Effector memory CD8-positive, alpha-beta T cell (primary cell): Measurements from ENCODE around the gene CBLB.

Experiments
- ATAC-seq: fragments of 150-1000 bp; cut with Tn5 transposase; replicated peaks from 2 replicates; pipeline ENCODE4 v1.10.0; 2021; ENCODE audit warnings: mild to moderate bottlenecking, moderate library complexity
- DNase-seq, 3 experiments: peaks; one replicate each; pipeline ENCODE4 v3.0.0; 2021
- H3K27ac Mint-ChIP-seq, 2 donors: one replicate each; pipeline ENCODE4 v1.8.0; 2022; ENCODE audit warnings: mild to moderate bottlenecking in 2 of 2, mixed read lengths in 2 of 2, moderate library complexity in 2 of 2
- H3K27me3 Mint-ChIP-seq, 2 donors: one replicate each; pipeline ENCODE4 v1.8.0; 2022; ENCODE audit warnings: mixed read lengths in 2 of 2
- H3K36me3 Mint-ChIP-seq: one replicate; pipeline ENCODE4 v1.8.0; 2022; ENCODE audit warnings: mild to moderate bottlenecking, moderate library complexity, mixed read lengths; ENCODE audit not compliant: insufficient read depth
- H3K4me1 Mint-ChIP-seq, 2 donors: one replicate each; pipeline ENCODE4 v1.8.0; 2022; ENCODE audit warnings: low read depth in 2 of 2, mixed read lengths in 2 of 2
- H3K4me3 Mint-ChIP-seq, 2 donors: one replicate each; pipeline ENCODE4 v1.8.0; 2022; ENCODE audit warnings: mild to moderate bottlenecking in 2 of 2, mixed read lengths in 2 of 2, moderate library complexity in 2 of 2
- H3K9me3 Mint-ChIP-seq, 2 donors: one replicate each; pipeline ENCODE4 v1.8.0; 2022; ENCODE audit warnings: mixed read lengths in 2 of 2

The CBLB gene

DNA sequence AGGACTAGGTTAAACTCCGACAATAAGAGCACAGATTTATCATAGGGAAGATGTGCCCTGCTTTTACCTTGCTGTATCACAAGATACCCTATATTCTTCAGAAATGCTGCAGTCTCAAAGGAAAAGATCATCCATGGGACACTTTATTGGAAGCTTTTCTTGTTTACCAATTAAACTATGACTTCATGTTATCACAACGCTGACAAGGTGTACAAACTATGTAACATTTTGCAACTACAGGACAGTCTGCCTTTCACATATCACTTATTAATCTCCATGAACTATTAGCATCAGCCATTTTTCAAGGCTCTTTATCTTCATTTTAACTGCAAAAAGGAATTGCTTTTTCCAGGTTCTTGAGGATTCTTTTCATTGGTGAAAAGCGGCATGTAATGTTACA, 34.0 kb downstream of the CBLB start:
- DNase-seq (no peak), ATAC-seq (no peak)
- H3K27ac Mint-ChIP-seq = peak overlapping the region; percentile 86 to 94
- H3K9me3 Mint-ChIP-seq = no peaks in the 10 kb centered on the region
- peaks cover 31% of the 10 kb centered on the region for H3K36me3 Mint-ChIP-seq
- no peaks in the 10 kb centered on the region for H3K27me3 Mint-ChIP-seq
- peak overlapping the region in 1 of 2 donors; percentile 56 for H3K4me3 Mint-ChIP-seq
- peaks cover 45 to 80% of the 10 kb centered on the region in 2 donors for H3K4me1 Mint-ChIP-seq

GRCh38 chr3:105832644-105833043, 36.2 kb downstream of the CBLB start:
- peaks cover 22% of the 10 kb centered on the region for H3K36me3 Mint-ChIP-seq
- DNase-seq = no peak
- no peaks in the 10 kb centered on the region for H3K9me3 Mint-ChIP-seq
- peak; percentile 16 for ATAC-seq
- peaks cover 50 to 82% of the 10 kb centered on the region in 2 donors for H3K4me1 Mint-ChIP-seq
- peak overlapping the region; percentile 0 to 76 for H3K27ac Mint-ChIP-seq
- no peaks in the 10 kb centered on the region for H3K27me3 Mint-ChIP-seq
- peak overlapping the region; percentile 2 to 62 for H3K4me3 Mint-ChIP-seq

DNA sequence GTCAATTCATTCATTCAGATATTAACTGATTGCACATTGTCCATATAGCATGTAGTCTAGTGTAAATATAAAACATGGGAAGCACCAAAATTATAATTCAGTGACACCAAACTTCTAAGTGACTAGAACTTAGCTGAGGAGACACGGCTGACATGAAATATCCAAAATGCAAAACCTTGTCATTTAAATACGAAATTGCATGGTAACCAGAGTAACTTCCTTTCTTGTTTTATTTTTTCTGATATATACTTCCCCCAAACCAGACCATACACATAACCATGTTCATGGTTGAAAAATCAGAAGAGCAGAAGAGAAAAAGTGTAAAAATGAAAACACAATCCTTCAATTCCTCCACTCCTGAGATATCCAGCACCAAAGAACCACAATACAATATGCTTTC, 38.0 kb downstream of the CBLB start:
- DNase-seq (no peak), ATAC-seq (no peak)
- Mint-ChIP-seq H3K36me3 (peaks cover 20% of the 10 kb centered on the region), H3K27ac (peak overlapping the region; percentile 0 to 76), H3K27me3 (no peaks in the 10 kb centered on the region), H3K4me3 (peak overlapping the region; percentile 63 to 73), H3K9me3 (no peaks in the 10 kb centered on the region), H3K4me1 (peaks cover 51 to 81% of the 10 kb centered on the region in 2 donors)

DNA sequence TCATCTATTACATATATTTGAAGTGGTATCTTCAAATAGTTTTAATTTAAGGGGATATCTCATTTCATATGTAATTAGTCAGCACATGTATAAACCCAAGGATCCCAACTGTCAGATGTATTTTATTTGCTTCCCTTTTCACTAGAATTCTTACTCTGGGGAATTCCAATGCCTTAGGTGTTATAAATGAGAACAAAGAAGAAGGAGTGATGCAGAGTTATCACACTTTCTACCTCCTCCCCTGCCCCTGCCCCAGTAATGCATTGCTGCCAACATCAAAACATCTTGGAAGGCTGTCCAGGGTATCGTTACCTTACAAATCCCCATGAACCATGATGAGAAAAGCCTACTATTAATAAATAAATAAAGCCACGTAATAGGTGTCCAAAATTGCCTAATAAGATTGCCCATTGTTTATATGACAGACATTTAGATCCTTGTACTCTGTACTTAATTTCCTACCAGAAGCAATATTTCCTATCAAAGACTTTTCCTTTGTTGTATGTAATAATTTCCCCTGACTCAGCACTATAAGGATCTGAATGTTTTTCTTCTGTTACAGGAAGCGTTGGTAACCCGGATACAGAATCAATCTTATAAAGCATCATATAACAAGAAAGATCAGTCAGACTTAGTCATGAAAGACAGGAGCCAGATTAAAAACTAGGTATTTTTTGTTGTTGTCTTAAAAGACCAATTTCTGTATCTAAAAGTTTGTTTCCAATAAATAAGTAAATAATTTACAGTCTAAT, 38.8 kb downstream of the CBLB start:
- Mint-ChIP-seq H3K9me3 (no peaks in the 10 kb centered on the region), H3K4me1 (peaks cover 50 to 76% of the 10 kb centered on the region in 2 donors), H3K4me3 (peak overlapping the region in 1 of 2 donors; percentile 82), H3K36me3 (peaks cover 18% of the 10 kb centered on the region), H3K27me3 (no peaks in the 10 kb centered on the region), H3K27ac (peak overlapping the region; percentile 65 to 76)
- DNase-seq (no peak), ATAC-seq (peak; percentile 49)

GRCh38 chr3:105829229-105829628, 39.6 kb downstream of the CBLB start:
- Mint-ChIP-seq H3K27me3 (no peaks in the 10 kb centered on the region), H3K4me3 (peak overlapping the region; percentile 66 to 82), H3K36me3 (peaks cover 16% of the 10 kb centered on the region), H3K4me1 (peaks cover 49 to 76% of the 10 kb centered on the region in 2 donors), H3K9me3 (no peaks in the 10 kb centered on the region), H3K27ac (peak overlapping the region; percentile 76 to 87)
- ATAC-seq (peak; percentile 18), DNase-seq (no peak)

- ATAC-seq (peak; percentile 78), DNase-seq (no peak)
Measured at GRCh38 chr3:105828703-105829102, 40.1 kb downstream of the CBLB start.

GRCh38 chr3:105827959-105828358, 40.9 kb downstream of the CBLB start:
- peaks cover 61 to 83% of the 10 kb centered on the region in 2 donors for H3K4me1 Mint-ChIP-seq
- H3K36me3 Mint-ChIP-seq = peaks cover 17% of the 10 kb centered on the region
- ATAC-seq (no peak), DNase-seq (no peak)
- no peaks in the 10 kb centered on the region for H3K27me3 Mint-ChIP-seq
- H3K9me3 Mint-ChIP-seq = no peaks in the 10 kb centered on the region
- peak overlapping the region; percentile 26 to 56 for H3K4me3 Mint-ChIP-seq
- H3K27ac Mint-ChIP-seq = peak overlapping the region; percentile 67 to 95

More at GRCh38 chr3:105828703-105829102, 40.1 kb downstream of the CBLB start:
- no peaks in the 10 kb centered on the region for H3K9me3 Mint-ChIP-seq
- peak overlapping the region; percentile 66 to 82 for H3K4me3 Mint-ChIP-seq
- peaks cover 54 to 77% of the 10 kb centered on the region in 2 donors for H3K4me1 Mint-ChIP-seq
- peak overlapping the region; percentile 76 to 87 for H3K27ac Mint-ChIP-seq
- peaks cover 15% of the 10 kb centered on the region for H3K36me3 Mint-ChIP-seq
- H3K27me3 Mint-ChIP-seq = no peaks in the 10 kb centered on the region

- peaks cover 25% of the 10 kb centered on the region for H3K36me3 Mint-ChIP-seq
- peak overlapping the region; percentile 35 to 63 for H3K4me3 Mint-ChIP-seq
- no peaks in the 10 kb centered on the region for H3K9me3 Mint-ChIP-seq
- peak overlapping the region; percentile 67 to 95 for H3K27ac Mint-ChIP-seq
- H3K4me1 Mint-ChIP-seq = peaks cover 63 to 82% of the 10 kb centered on the region in 2 donors
- no peak for ATAC-seq
- H3K27me3 Mint-ChIP-seq = no peaks in the 10 kb centered on the region
- no peak for DNase-seq
Measured at GRCh38 chr3:105826778-105827634, 41.8 kb downstream of the CBLB start.

- Mint-ChIP-seq H3K36me3 (peaks cover 29% of the 10 kb centered on the region), H3K4me1 (peaks cover 51 to 74% of the 10 kb centered on the region in 2 donors), H3K27ac (peak overlapping the region; percentile 70 to 87), H3K27me3 (no peaks in the 10 kb centered on the region), H3K4me3 (peak overlapping the region in 1 of 2 donors; percentile 44), H3K9me3 (no peaks in the 10 kb centered on the region)
- DNase-seq (no peak), ATAC-seq (no peak)
Measured at GRCh38 chr3:105824129-105824528, 44.7 kb downstream of the CBLB start.

- H3K4me1 Mint-ChIP-seq = peaks cover 49 to 73% of the 10 kb centered on the region in 2 donors
- peak overlapping the region; percentile 26 to 50 for H3K4me3 Mint-ChIP-seq
- ATAC-seq = peak; percentile 34
- peaks cover 28% of the 10 kb centered on the region for H3K36me3 Mint-ChIP-seq
- no peak for DNase-seq
- peak overlapping the region; percentile 3 to 87 for H3K27ac Mint-ChIP-seq
- no peaks in the 10 kb centered on the region for H3K9me3 Mint-ChIP-seq
- no peaks in the 10 kb centered on the region for H3K27me3 Mint-ChIP-seq
Measured at GRCh38 chr3:105823149-105823867, 45.5 kb downstream of the CBLB start.

DNA sequence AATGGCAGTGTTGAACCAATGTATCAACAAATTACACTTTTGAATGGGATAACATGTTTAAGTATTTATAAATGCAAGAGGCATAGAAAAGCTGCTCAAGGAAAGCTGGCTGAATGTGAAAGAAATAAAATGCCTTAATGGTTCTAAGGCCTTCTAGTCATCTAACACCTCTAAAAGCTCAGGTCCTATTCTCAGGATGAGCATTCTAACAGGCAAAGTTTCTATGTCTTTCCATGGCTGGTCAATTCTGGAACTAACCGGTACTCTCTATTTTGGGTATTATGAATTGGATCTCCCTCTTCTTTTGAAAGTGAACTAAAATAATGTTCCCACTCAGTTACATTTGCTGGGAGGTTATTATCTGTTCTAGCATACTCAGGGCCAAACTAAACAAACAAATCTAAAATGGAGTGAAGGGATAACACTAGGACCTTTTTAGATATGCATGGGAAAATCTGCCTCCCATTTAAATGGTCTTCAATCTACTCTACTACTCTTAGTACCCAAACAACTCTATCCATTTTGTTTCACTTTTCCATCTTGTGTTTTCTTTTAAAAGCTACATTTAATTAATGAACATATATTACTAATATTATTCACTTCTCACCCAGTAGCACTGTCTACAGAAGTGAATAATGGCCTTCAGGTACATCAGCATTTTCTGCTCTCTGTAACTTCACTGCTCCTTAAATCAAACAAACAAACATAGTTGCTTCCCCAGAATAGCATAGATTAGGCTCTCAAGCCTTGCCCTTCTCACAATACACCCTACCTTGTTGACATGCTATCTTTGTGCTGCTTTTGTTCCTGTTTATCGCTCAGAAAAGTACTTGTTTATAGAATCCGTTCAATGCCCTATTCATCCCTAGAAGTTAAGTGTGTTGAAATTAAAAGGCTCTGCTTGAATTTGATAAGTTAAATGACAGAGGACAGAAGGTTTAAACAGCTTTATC, 46.4 kb downstream of the CBLB start:
- H3K4me3 Mint-ChIP-seq = peak overlapping the region; percentile 26 to 50
- H3K27ac Mint-ChIP-seq = peak overlapping the region; percentile 3 to 87
- ATAC-seq = no peak
- H3K27me3 Mint-ChIP-seq = no peaks in the 10 kb centered on the region
- no peaks in the 10 kb centered on the region for H3K9me3 Mint-ChIP-seq
- peaks cover 28% of the 10 kb centered on the region for H3K36me3 Mint-ChIP-seq
- DNase-seq = no peak
- peaks cover 44 to 68% of the 10 kb centered on the region in 2 donors for H3K4me1 Mint-ChIP-seq

GRCh38 chr3:105821433-105821832, 47.4 kb downstream of the CBLB start:
- peaks cover 24% of the 10 kb centered on the region for H3K36me3 Mint-ChIP-seq
- ATAC-seq (no peak), DNase-seq (no peak)
- peaks cover 42 to 68% of the 10 kb centered on the region in 2 donors for H3K4me1 Mint-ChIP-seq
- no peak overlapping the region for H3K4me3 Mint-ChIP-seq
- H3K27ac Mint-ChIP-seq = peak overlapping the region in 1 of 2 donors; percentile 69
- H3K9me3 Mint-ChIP-seq = no peaks in the 10 kb centered on the region
- no peaks in the 10 kb centered on the region for H3K27me3 Mint-ChIP-seq
